SH-SY5Y (cell line): Measurements from ENCODE around the gene GREB1L.

ENCODE experiments used
- GATA2 ChIP-seq: IDR thresholded peaks from 2 replicates; pipeline ENCODE4 v1.6.1; 2011; ENCODE audit warnings: mild to moderate bottlenecking, low read depth, low read length
- GATA3 ChIP-seq: IDR thresholded peaks from 2 replicates; pipeline ENCODE4 v1.6.1; 2011; ENCODE audit warnings: low read depth, mild to moderate bottlenecking, low read length, moderate library complexity

GRCh38 chr18:21481739-21482138 lies 239.7 kb downstream of the GREB1L start:
- no peak for TF ChIP-seq GATA2
- TF ChIP-seq GATA3, result no peak
